GM18519 (cell line): ENCODE data around the gene EML1.
"Not testable (repeated sequence)": the region's sequence is repeated elsewhere in the genome, so short reads cannot be mapped to it uniquely, and the experiment has no call there.

Source experiments
- ATAC-seq: cut with Tn5 transposase; IDR thresholded peaks from one replicate; pipeline ENCODE4 v1.9.1; 2021; ENCODE audit warnings: mild to moderate bottlenecking, moderate library complexity; ENCODE audit not compliant: unreplicated experiment, low FRiP score

The EML1 gene

GRCh38 chr14:99929601-99930000, 136.4 kb downstream of the EML1 start:
- no peak for ATAC-seq

- ATAC-seq, result peak; percentile 79
These were observed 137.4 kb downstream of the EML1 start for GRCh38 chr14:99930420-99931274.

- ATAC-seq, result no peak
These were observed 138.1 kb downstream of the EML1 start for GRCh38 chr14:99931308-99931707.

GRCh38 chr14:99936056-99936455, 142.8 kb downstream of the EML1 start:
- ATAC-seq, result no peak

GRCh38 chr14:99936738-99937474, 143.7 kb downstream of the EML1 start:
- no peak for ATAC-seq

- no peak for ATAC-seq
These were observed 144.4 kb downstream of the EML1 start for GRCh38 chr14:99937475-99938244.

GRCh38 chr14:99938376-99938775, 145.2 kb downstream of the EML1 start:
- ATAC-seq, result no peak

GRCh38 chr14:99938896-99939295, 145.7 kb downstream of the EML1 start:
- ATAC-seq, result no peak

- ATAC-seq, result no peak
These were observed 146.2 kb downstream of the EML1 start for GRCh38 chr14:99939421-99939820.

GRCh38 chr14:99940064-99940463, 146.9 kb downstream of the EML1 start:
- no peak for ATAC-seq

GRCh38 chr14:99941211-99941610, 148.0 kb downstream of the EML1 start:
- no peak for ATAC-seq

GRCh38 chr14:99943620-99944019, 150.4 kb downstream of the EML1 start:
- ATAC-seq, result no peak

GRCh38 chr14:99944241-99944651, 151.0 kb downstream of the EML1 start:
- ATAC-seq, result no peak

GRCh38 chr14:99945732-99946651, 152.8 kb downstream of the EML1 start:
- peak; percentile 50 for ATAC-seq

GRCh38 chr14:99946652-99947489, 153.7 kb downstream of the EML1 start:
- peak; percentile 43 for ATAC-seq

- no peak for ATAC-seq
These were observed 154.5 kb downstream of the EML1 start for GRCh38 chr14:99947695-99948094.

- not testable (repeated sequence) for ATAC-seq
These were observed 156.0 kb downstream of the EML1 start for GRCh38 chr14:99949011-99949732.

GRCh38 chr14:99950181-99950580, 157.0 kb downstream of the EML1 start:
- ATAC-seq, result no peak
